HepG2 (cell line): Measurements from ENCODE around the gene TALDO1. TPM values are rescaled to one million over a fixed set of nuclear protein-coding genes. Genes with fewer than 3 reads are reported as not detected.

Source experiments
- ATAC-seq: fragments of 200-7000 bp; cut with Tn5 transposase; 3 replicates; pipeline ENCODE4 v1.9.1; 2020; ENCODE audit warnings: mild to moderate bottlenecking, moderate library complexity
- BruUV-seq: library from RNA; stranded (reverse); fragments of 400-500 nt; replicated peaks from 2 replicates; lab custom pipeline; 2021; lab: Mats Ljungman, UMichigan
- CTCF ChIA-PET: fragments of 300-600 bp; formaldehyde crosslinking; extraction: SDS; loops from one replicate; lab custom pipeline; 2021; ENCODE audit warnings: low total read pairs, inconsistent platforms, low intra/inter-chr PET ratio; lab: Yijun Ruan, JAX
- POLR2A ChIA-PET: fragments of 350-600 bp; sonication (Branson Sonifier 250); formaldehyde crosslinking; loops from one replicate; lab custom pipeline; 2020; ENCODE audit warnings: antibody characterized with exemption, inconsistent platforms; lab: Yijun Ruan, JAX
- DNase-seq: peaks from one replicate; pipeline ENCODE4 v3.0.0-alpha.2; 2015; ENCODE audit warnings: low spot score
- FAIRE-seq: peaks from 3 replicates; lab custom pipeline; 2011; peaks lifted over from hg19 to GRCh38; lab: Jason Lieb, UNC
- H2AFZ ChIP-seq: one replicate; pipeline ENCODE4 v1.6.1; 2011; ENCODE audit warnings: low read length, inconsistent platforms
- H3K27ac ChIP-seq: fragments of 300-600 bp; 3 replicates; pipeline ENCODE4 v1.8.0; 2011; ENCODE audit warnings: mixed run types, mild to moderate bottlenecking, mixed read lengths, low read length, inconsistent platforms; ENCODE audit not compliant: insufficient read depth; ENCODE audit errors: extremely low read length
- H3K27me3 ChIP-seq, 2 experiments: fragments of 200-600 bp in 1 of 2; 2 replicates in 1 of 2; 3 replicates in 1 of 2; pipeline versions ENCODE4 v1.6.0 to v1.8.0; 2011; ENCODE audit warnings: low read length in 2 of 2, mild to moderate bottlenecking in 2 of 2, moderate library complexity in 2 of 2, inconsistent platforms in 1 of 2; ENCODE audit not compliant: insufficient read depth in 2 of 2, control insufficient read depth in 1 of 2
- H3K36me3 ChIP-seq, 2 experiments: fragments of 200-600 bp in 1 of 2; replicated peaks in 1 of 2; 2 replicates in 1 of 2; 3 replicates in 1 of 2; pipeline versions ENCODE4 v1.5.1 to v1.8.0; 2011; ENCODE audit warnings: low read length in 2 of 2, inconsistent platforms in 1 of 2; ENCODE audit not compliant: insufficient read depth in 2 of 2, control insufficient read depth in 1 of 2
- H3K4me1 ChIP-seq: 2 replicates; pipeline ENCODE4 v1.5.1; 2012; ENCODE audit warnings: low read length, inconsistent platforms; ENCODE audit not compliant: insufficient read depth
- H3K4me2 ChIP-seq: 2 replicates; pipeline ENCODE4 v1.6.0; 2011; ENCODE audit warnings: low read depth, low read length, inconsistent platforms
- H3K4me3 ChIP-seq, 3 experiments: fragments of 200-600 bp in 1 of 3; sonication (generic), shearing (Covaris generic) in 1 of 3; replicated peaks in 1 of 3; 2 replicates each; pipeline ENCODE4 v1.5.1; 2011 to 2016; ENCODE audit warnings: low read length in 3 of 3, inconsistent platforms in 2 of 3, low read depth in 2 of 3, mild to moderate bottlenecking in 2 of 3, control low read depth in 1 of 3, mixed read lengths in 1 of 3; ENCODE audit not compliant: insufficient read depth in 1 of 3
- H3K79me2 ChIP-seq: one replicate; pipeline ENCODE4 v1.6.1; 2011; ENCODE audit warnings: low read length, inconsistent platforms; ENCODE audit not compliant: insufficient read depth
- H3K9ac ChIP-seq: 2 replicates; pipeline ENCODE4 v1.6.0; 2011; ENCODE audit warnings: mild to moderate bottlenecking, low read depth, low read length, inconsistent platforms; ENCODE audit not compliant: insufficient read depth
- H3K9me3 ChIP-seq: 2 replicates; pipeline ENCODE4 v1.5.1; 2012; ENCODE audit warnings: mild to moderate bottlenecking, low read length
- H4K20me1 ChIP-seq: 2 replicates; pipeline ENCODE4 v1.6.0; 2011; ENCODE audit warnings: inconsistent platforms, mild to moderate bottlenecking, low read length, moderate library complexity; ENCODE audit not compliant: insufficient read depth
- GPN1 ChIP-seq: sonication (generic); formaldehyde crosslinking; IDR thresholded peaks from 2 replicates; pipeline ENCODE4 v1.5.1; 2020; ENCODE audit warnings: missing genetic modification reagents, borderline replicate concordance
- IKZF1 ChIP-seq: fragments of 450-650 bp; IDR thresholded peaks from 2 replicates; pipeline ENCODE4 v1.7.1; 2016
- MTF2 ChIP-seq: sonication (generic); formaldehyde crosslinking; IDR thresholded peaks from 2 replicates; pipeline ENCODE4 v1.5.0; 2020; ENCODE audit warnings: missing genetic modification reagents, borderline replicate concordance
- PCBP1 ChIP-seq: fragments of 200-400 bp; formaldehyde crosslinking; IDR thresholded peaks from 2 replicates; pipeline ENCODE4 v1.6.1; 2017; ENCODE audit warnings: mild to moderate bottlenecking, low read depth, low read length, borderline replicate concordance
- PHF20 ChIP-seq: sonication (generic); formaldehyde crosslinking; IDR thresholded peaks from 2 replicates; pipeline ENCODE4 v1.5.0; 2020; ENCODE audit warnings: mild to moderate bottlenecking, missing genetic modification reagents
- ZNF30 ChIP-seq: sonication (generic); formaldehyde crosslinking; IDR thresholded peaks from 2 replicates; pipeline ENCODE4 v1.5.0; 2020; ENCODE audit warnings: mild to moderate bottlenecking, missing genetic modification reagents
- ZNF569 ChIP-seq: sonication (generic); formaldehyde crosslinking; IDR thresholded peaks from 2 replicates; pipeline ENCODE4 v1.5.0; 2020; ENCODE audit warnings: mild to moderate bottlenecking, missing genetic modification reagents, moderate library complexity, borderline replicate concordance
- ZNF746 ChIP-seq: sonication (generic); formaldehyde crosslinking; IDR thresholded peaks from 2 replicates; pipeline ENCODE4 v1.8.0; 2022; ENCODE audit warnings: mild to moderate bottlenecking, missing genetic modification reagents
- ZSCAN21 ChIP-seq: sonication (generic); formaldehyde crosslinking; IDR thresholded peaks from 2 replicates; pipeline ENCODE4 v1.8.0; 2022; ENCODE audit warnings: mild to moderate bottlenecking, missing genetic modification reagents, moderate library complexity, borderline replicate concordance
- WGBS: methylation state at CpG from one replicate; pipeline ENCODE4 v1.1.6; 2017; ENCODE audit warnings: low lambda C conversion rate; 5-methylcytosine and 5-hydroxymethylcytosine counted together
- in situ Hi-C: cut with HindIII; loops from 2 replicates; pipeline ENCODE4 v1.10.0; 2017; ENCODE audit warnings: low pct_unique_long_range_greater_than_20kb; ENCODE audit not compliant: extremely low pct_ligation_motif_present
- intact Hi-C: fragments of 100-400 bp; cut with micrococcal nuclease; formaldehyde crosslinking; loops from one replicate; pipeline ENCODE4 v1.10.0; 2022; ENCODE audit not compliant: unreplicated experiment
- polyA plus RNA-seq, 8 experiments: library from polyadenylated mRNA; depleted of rRNA in 3 of 8; stranded (reverse) in 7 of 8; unstranded in 1 of 8; fragments of >200 nt; fragmentation: Illumina TruSeq in 4 of 8; extraction: Trizol in 4 of 8; gene quantifications; 2 replicates each; pipeline versions ENCODE4 v1.2.1 to v1.2.3, GENCODE V29; 2011 to 2016; ENCODE audit warnings: low read depth in 4 of 8, missing spikeins in 1 of 8, mixed read lengths in 1 of 8; ENCODE audit not compliant: insufficient read depth in 1 of 8
- total RNA-seq, 5 experiments: library from RNA; depleted of rRNA; stranded (reverse); fragments of >200 nt; fragmentation: Illumina TruSeq; extraction: Trizol; gene quantifications; 2 replicates each; pipeline ENCODE4 v1.2.3, GENCODE V29; 2016; ENCODE audit warnings: low read depth in 1 of 5
- TF ChIP-seq, protein P1 (sequence below), 2 experiments: sonication (generic) in 1 of 2; formaldehyde crosslinking in 1 of 2; IDR thresholded peaks; 2 replicates each; pipeline versions ENCODE4 v1.5.1 to v1.6.1; 2011 to 2020; ENCODE audit warnings: borderline replicate concordance in 1 of 2, low read depth in 1 of 2, low read length in 1 of 2, mild to moderate bottlenecking in 1 of 2, missing genetic modification reagents in 1 of 2, moderate library complexity in 1 of 2
- TF ChIP-seq, protein P2 (sequence below): sonication (generic); formaldehyde crosslinking; IDR thresholded peaks from 2 replicates; pipeline ENCODE4 v1.9.0; 2021; ENCODE audit warnings: missing genetic modification reagents, mild to moderate bottlenecking, borderline replicate concordance
- TF ChIP-seq, protein P3 (sequence below): IDR thresholded peaks from 2 replicates; pipeline ENCODE4 v1.6.1; 2012; ENCODE audit warnings: low read depth, low read length, improper control_type of control experiment
- TF ChIP-seq, protein P4 (sequence below): IDR thresholded peaks from 2 replicates; pipeline ENCODE4 v1.6.1; 2016; ENCODE audit warnings: mild to moderate bottlenecking

TALDO1 gene
- total and polyA plus RNA-seq, 2 of the 13 experiments (the other 11 are each of a cell fraction or from before 2014, with no cell fraction given), result 107 to 240 TPM

DNA sequence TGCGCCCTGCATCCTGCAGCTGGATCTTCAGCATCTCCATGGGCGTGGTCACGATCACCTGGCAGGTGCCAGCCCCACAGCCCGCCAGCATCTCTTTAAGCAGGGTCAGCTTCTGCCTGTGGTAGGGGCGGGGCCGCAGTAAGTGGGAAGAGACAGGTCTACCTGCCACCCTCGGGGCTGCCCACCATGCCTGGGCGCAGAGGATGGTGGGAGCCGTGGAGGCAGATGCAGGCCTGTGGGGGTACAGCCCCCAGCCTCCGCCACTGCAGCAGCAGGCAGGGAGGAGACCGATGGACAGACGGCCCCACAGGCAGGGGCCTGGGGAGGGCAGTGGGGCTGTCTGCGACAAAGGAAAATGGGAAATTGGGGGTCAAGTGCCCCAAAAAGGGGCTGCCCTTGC lies 45.6 kb downstream of the TALDO1 start:
- Histone ChIP-seq H3K9ac (no peak overlapping the region), H3K79me2 (peaks cover 4% of the 10 kb centered on the region), H3K27me3 (peaks cover 0 to 2% of the 10 kb centered on the region in 2 experiments; a peak in 2 of 5 replicates), H2AFZ (no peak overlapping the region), H3K9me3 (no peaks in the 10 kb centered on the region), H3K4me3 (no peak overlapping the region), H4K20me1 (no peaks in the 10 kb centered on the region), H3K4me2 (no peak overlapping the region), H3K36me3 (no peaks in the 10 kb centered on the region; a peak in 1 of 5 replicates), H3K4me1 (peaks cover 18% of the 10 kb centered on the region), H3K27ac (no peak overlapping the region)
- 93% methylated on average over 12 of the region's 13 CpGs for WGBS
- TF ChIP-seq PHF20 (CRISPR knock-in tag) (no peak), ZNF30 (CRISPR knock-in tag) (no peak), GPN1 (CRISPR knock-in tag) (no peak), PCBP1 (no peak), ZNF746 (no peak), IKZF1 (no peak), MTF2 (no peak), ZNF569 (no peak), ZSCAN21 (CRISPR knock-in tag) (no peak)
- TF ChIP-seq, protein P1, sequence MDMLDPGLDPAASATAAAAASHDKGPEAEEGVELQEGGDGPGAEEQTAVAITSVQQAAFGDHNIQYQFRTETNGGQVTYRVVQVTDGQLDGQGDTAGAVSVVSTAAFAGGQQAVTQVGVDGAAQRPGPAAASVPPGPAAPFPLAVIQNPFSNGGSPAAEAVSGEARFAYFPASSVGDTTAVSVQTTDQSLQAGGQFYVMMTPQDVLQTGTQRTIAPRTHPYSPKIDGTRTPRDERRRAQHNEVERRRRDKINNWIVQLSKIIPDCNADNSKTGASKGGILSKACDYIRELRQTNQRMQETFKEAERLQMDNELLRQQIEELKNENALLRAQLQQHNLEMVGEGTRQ (IDR thresholded peaks at IDR 0.05; ENCODE audit: low read depth, low read length), result no peak
- TF ChIP-seq, protein P1 (CRISPR knock-in tag; IDR thresholded peaks at IDR 0.05; ENCODE audit: borderline replicate concordance), result no peak
- TF ChIP-seq, protein P2, sequence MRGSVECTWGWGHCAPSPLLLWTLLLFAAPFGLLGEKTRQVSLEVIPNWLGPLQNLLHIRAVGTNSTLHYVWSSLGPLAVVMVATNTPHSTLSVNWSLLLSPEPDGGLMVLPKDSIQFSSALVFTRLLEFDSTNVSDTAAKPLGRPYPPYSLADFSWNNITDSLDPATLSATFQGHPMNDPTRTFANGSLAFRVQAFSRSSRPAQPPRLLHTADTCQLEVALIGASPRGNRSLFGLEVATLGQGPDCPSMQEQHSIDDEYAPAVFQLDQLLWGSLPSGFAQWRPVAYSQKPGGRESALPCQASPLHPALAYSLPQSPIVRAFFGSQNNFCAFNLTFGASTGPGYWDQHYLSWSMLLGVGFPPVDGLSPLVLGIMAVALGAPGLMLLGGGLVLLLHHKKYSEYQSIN (CRISPR knock-in tag), result no peak
- TF ChIP-seq, protein P3, sequence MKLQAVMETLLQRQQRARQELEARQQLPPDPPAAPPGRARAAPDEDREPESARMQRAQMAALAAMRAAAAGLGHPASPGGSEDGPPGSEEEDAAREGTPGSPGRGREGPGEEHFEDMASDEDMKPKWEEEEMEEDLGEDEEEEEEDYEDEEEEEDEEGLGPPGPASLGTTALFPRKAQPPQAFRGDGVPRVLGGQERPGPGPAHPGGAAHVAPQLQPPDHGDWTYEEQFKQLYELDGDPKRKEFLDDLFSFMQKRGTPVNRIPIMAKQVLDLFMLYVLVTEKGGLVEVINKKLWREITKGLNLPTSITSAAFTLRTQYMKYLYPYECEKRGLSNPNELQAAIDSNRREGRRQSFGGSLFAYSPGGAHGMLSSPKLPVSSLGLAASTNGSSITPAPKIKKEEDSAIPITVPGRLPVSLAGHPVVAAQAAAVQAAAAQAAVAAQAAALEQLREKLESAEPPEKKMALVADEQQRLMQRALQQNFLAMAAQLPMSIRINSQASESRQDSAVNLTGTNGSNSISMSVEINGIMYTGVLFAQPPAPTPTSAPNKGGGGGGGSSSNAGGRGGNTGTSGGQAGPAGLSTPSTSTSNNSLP, result no peak
- TF ChIP-seq, protein P4, sequence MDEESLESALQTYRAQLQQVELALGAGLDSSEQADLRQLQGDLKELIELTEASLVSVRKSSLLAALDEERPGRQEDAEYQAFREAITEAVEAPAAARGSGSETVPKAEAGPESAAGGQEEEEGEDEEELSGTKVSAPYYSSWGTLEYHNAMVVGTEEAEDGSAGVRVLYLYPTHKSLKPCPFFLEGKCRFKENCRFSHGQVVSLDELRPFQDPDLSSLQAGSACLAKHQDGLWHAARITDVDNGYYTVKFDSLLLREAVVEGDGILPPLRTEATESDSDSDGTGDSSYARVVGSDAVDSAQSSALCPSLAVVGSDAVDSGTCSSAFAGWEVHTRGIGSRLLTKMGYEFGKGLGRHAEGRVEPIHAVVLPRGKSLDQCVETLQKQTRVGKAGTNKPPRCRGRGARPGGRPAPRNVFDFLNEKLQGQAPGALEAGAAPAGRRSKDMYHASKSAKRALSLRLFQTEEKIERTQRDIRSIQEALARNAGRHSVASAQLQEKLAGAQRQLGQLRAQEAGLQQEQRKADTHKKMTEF (CRISPR knock-in tag), result no peak
- no TSS peak for BruUV-seq
- intact Hi-C loops, result no loop called here
- no peak for FAIRE-seq
- ChIA-PET POLR2A (interaction anchor here (5.3 kb wide), 1 partner anchor 15 kb away, joined by 44 read pairs; the partner anchor contains the start of gene GATD1), CTCF (no interaction called here)
- in situ Hi-C loops, result no loop called here
- DNase-seq, result no peak
- ATAC-seq, result no peak
